ENCODE measurements around the gene DOCK7. TPM values are rescaled to one million over a fixed set of nuclear protein-coding genes. Genes with fewer than 3 reads are reported as not detected.

The DOCK7 gene
- total and polyA plus RNA-seq, 2 of the 13 experiments (the other 11 are each of a cell fraction or from before 2014, with no cell fraction given), result 45.7 to 67.2 TPM

DNA sequence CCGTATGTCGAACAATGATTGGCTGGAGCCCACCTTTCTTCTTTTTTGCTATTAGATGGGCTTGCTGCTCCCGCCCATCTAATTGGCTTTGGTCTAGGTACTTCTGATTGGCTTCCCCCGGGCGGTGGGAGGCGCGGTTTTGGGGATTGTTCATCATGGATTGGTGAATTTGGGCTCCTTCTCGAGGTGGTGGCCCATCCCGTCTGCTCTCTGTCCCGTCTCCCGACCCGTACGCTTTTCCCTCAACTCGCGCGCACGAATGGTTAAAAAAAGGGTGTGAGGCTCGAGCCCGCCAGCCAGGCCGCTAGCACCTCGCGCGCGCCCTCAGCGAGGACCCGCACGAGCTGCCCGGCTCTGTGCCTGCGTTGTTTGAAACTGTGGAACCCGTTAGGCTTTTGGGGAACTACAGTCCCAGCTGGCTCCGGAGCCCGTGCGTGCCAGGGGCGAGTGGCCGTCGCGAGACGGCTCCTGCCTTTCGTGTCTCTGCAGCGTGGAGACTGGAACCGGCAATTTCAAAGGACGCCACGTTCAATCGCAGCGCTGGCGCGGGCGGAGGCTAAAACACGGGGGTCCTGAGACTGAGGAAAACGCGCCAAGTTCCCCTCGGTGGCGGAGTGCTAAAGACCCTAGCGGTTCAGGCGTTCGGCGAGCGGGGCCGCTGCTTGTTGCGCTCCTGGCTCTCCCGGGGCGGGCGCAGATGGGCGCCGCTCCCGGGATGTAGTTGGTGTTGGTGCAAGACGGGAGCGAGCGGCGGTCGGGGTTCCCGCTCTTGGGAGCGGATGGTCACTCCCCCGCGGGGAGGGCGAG, 251.5 kb downstream of the DOCK7 start, which contains the start of gene USP1 (continued):
- no peak for TF ChIP-seq ZNF530 (CRISPR knock-in tag; IDR thresholded peaks at IDR 0.05; ENCODE audit: low read depth)
- TF ChIP-seq, protein P1, sequence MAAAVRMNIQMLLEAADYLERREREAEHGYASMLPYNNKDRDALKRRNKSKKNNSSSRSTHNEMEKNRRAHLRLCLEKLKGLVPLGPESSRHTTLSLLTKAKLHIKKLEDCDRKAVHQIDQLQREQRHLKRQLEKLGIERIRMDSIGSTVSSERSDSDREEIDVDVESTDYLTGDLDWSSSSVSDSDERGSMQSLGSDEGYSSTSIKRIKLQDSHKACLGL (CRISPR knock-in tag; IDR thresholded peaks at IDR 0.05), result peak; percentile 47; the same call in 1 of the 2 replicates
- no peak; the same call in 1 of the 2 replicates for TF ChIP-seq FOXA3 (CRISPR knock-in tag; IDR thresholded peaks at IDR 0.05)
- 0 out of 2 replicates have a peak, but pooled peaks have one; percentile 74 for TF ChIP-seq RELA (CRISPR knock-in tag; IDR thresholded peaks at IDR 0.05)
- peak; percentile 20; the same call in 1 of the 2 replicates for TF ChIP-seq KDM3A (CRISPR knock-in tag; IDR thresholded peaks at IDR 0.05; ENCODE audit: low read depth)
- TF ChIP-seq ZNF672 (CRISPR knock-in tag; IDR thresholded peaks at IDR 0.05), result no peak
- TF ChIP-seq, protein P2, sequence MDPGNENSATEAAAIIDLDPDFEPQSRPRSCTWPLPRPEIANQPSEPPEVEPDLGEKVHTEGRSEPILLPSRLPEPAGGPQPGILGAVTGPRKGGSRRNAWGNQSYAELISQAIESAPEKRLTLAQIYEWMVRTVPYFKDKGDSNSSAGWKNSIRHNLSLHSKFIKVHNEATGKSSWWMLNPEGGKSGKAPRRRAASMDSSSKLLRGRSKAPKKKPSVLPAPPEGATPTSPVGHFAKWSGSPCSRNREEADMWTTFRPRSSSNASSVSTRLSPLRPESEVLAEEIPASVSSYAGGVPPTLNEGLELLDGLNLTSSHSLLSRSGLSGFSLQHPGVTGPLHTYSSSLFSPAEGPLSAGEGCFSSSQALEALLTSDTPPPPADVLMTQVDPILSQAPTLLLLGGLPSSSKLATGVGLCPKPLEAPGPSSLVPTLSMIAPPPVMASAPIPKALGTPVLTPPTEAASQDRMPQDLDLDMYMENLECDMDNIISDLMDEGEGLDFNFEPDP (CRISPR knock-in tag; conservative IDR thresholded peaks at IDR 0.05), result 0 out of 2 replicates have a peak, but pooled peaks have one; percentile 76
- TF ChIP-seq ZNF878 (CRISPR knock-in tag; IDR thresholded peaks at IDR 0.05), result peak; percentile 97
- TF ChIP-seq, protein P3, sequence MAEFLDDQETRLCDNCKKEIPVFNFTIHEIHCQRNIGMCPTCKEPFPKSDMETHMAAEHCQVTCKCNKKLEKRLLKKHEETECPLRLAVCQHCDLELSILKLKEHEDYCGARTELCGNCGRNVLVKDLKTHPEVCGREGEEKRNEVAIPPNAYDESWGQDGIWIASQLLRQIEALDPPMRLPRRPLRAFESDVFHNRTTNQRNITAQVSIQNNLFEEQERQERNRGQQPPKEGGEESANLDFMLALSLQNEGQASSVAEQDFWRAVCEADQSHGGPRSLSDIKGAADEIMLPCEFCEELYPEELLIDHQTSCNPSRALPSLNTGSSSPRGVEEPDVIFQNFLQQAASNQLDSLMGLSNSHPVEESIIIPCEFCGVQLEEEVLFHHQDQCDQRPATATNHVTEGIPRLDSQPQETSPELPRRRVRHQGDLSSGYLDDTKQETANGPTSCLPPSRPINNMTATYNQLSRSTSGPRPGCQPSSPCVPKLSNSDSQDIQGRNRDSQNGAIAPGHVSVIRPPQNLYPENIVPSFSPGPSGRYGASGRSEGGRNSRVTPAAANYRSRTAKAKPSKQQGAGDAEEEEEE (CRISPR knock-in tag; IDR thresholded peaks at IDR 0.05; ENCODE audit: borderline replicate concordance), result 0 out of 2 replicates have a peak, but pooled peaks have one; percentile 69
- no peak for TF ChIP-seq ZFP36L2 (CRISPR knock-in tag; IDR thresholded peaks at IDR 0.05)
- peak; percentile 47; the same call in 1 of the 2 replicates for TF ChIP-seq MEIS1 (CRISPR knock-in tag; IDR thresholded peaks at IDR 0.05; ENCODE audit: borderline replicate concordance)
- peak; percentile 75 for TF ChIP-seq YEATS2 (CRISPR knock-in tag; IDR thresholded peaks at IDR 0.05; ENCODE audit: borderline replicate concordance)
- TF ChIP-seq ZNF10 (CRISPR knock-in tag; IDR thresholded peaks at IDR 0.05; ENCODE audit: borderline replicate concordance, low read depth), result peak; percentile 100
- peak; percentile 65 for TF ChIP-seq IRF2 (CRISPR knock-in tag; IDR thresholded peaks at IDR 0.05)
- peak; percentile 43; the same call in 1 of the 2 replicates for TF ChIP-seq JUND (CRISPR knock-in tag; IDR thresholded peaks at IDR 0.05)
- peak; percentile 55 for TF ChIP-seq RAD21 (CRISPR knock-in tag; IDR thresholded peaks at IDR 0.05)
- TF ChIP-seq TOE1 (CRISPR knock-in tag; IDR thresholded peaks at IDR 0.05), result 0 out of 2 replicates have a peak, but pooled peaks have one; percentile 21
- peak; percentile 87 for TF ChIP-seq NFYB (CRISPR knock-in tag; IDR thresholded peaks at IDR 0.05)
- no peak for TF ChIP-seq PAF1 (CRISPR knock-in tag; IDR thresholded peaks at IDR 0.05)
- peak; percentile 36; the same call in 1 of the 2 replicates for TF ChIP-seq ZNF143 (CRISPR knock-in tag; IDR thresholded peaks at IDR 0.05)
- TF ChIP-seq, protein P4, sequence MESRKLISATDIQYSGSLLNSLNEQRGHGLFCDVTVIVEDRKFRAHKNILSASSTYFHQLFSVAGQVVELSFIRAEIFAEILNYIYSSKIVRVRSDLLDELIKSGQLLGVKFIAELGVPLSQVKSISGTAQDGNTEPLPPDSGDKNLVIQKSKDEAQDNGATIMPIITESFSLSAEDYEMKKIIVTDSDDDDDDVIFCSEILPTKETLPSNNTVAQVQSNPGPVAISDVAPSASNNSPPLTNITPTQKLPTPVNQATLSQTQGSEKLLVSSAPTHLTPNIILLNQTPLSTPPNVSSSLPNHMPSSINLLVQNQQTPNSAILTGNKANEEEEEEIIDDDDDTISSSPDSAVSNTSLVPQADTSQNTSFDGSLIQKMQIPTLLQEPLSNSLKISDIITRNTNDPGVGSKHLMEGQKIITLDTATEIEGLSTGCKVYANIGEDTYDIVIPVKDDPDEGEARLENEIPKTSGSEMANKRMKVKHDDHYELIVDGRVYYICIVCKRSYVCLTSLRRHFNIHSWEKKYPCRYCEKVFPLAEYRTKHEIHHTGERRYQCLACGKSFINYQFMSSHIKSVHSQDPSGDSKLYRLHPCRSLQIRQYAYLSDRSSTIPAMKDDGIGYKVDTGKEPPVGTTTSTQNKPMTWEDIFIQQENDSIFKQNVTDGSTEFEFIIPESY (CRISPR knock-in tag; IDR thresholded peaks at IDR 0.05), result 0 out of 2 replicates have a peak, but pooled peaks have one; percentile 19
- TF ChIP-seq MEF2D (CRISPR knock-in tag; IDR thresholded peaks at IDR 0.05), result 0 out of 2 replicates have a peak, but pooled peaks have one; percentile 47
- TF ChIP-seq, protein P5, sequence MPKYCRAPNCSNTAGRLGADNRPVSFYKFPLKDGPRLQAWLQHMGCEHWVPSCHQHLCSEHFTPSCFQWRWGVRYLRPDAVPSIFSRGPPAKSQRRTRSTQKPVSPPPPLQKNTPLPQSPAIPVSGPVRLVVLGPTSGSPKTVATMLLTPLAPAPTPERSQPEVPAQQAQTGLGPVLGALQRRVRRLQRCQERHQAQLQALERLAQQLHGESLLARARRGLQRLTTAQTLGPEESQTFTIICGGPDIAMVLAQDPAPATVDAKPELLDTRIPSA (CRISPR knock-in tag; IDR thresholded peaks at IDR 0.05; ENCODE audit: borderline replicate concordance), result peak; percentile 37; the same call in 1 of the 2 replicates
- TF ChIP-seq MED13 (CRISPR knock-in tag; IDR thresholded peaks at IDR 0.05), result peak; percentile 59; the same call in 1 of the 2 replicates

All from HepG2 (cell line).